Measurements from ENCODE around the gene SNED1.

SNED1 gene

DNA sequence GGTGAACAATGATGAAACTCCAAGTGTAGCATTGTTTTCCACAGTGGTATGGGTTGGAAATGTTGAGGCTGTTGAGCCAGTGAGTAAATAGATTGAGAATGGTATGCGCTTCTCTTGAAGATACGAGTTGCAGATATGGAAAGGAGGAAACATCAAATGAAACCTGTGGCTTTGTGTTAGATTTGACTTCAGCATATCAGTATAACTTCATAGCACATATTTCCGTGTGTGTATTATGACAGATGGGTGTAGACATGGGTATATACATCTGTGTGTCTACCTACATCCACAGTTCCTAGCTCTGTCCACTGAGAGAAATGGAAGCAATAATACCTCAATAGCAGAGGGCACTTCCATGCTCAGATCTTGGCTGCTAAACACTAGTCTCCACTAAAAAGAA is 8.0 kb downstream of the SNED1 start:
- DNase-seq (ENCODE audit: low read depth in 2 of 2), result no peak

GRCh38 chr2:241007111-241007510 is 8.7 kb downstream of the SNED1 start:
- no peak for DNase-seq (ENCODE audit: low read depth in 2 of 2)

DNA sequence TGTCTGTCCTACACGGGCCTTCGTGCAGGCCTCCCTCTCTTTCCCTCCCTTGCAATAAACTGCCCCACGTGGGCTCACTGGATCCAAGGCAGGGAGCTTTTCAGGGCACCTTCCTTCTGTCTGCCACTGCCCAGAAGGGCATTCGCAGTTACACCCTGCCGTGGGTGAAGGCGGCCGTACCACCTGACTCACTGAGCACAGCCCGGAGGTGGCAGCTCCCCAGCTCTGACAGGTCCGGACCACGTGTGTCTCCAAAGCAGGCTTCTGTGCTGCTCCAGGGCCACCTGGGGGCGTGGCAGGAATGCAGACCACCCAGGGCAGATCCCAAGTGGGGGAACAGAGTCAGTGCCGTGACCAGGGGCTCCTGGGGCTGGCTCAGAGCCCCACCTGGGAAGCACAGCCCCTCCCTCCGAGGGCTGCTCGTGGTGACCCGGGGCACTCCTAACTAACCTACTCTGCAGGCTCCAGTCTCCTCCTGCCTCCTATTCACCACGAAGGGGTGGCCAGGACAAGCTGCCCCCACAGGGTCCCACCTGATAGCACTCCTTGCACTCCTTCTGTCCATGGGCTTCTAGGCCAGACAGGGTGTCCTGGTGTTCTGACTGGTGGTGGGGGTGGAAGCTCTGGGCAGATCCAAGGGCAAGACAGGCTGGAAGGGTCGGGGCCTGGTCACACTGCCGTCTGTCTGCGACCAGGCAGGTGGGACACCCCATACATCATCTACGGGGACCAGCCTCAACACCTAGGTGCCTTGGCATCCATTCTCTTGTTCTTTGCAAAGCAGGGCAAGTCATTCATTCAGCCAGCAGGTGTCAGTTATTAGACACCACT is 9.7 kb downstream of the SNED1 start:
- no peak for DNase-seq (ENCODE audit: low read depth in 2 of 2)

GRCh38 chr2:241008711-241009121 is 10.3 kb downstream of the SNED1 start:
- no peak for DNase-seq (ENCODE audit: low read depth in 2 of 2)

DNA sequence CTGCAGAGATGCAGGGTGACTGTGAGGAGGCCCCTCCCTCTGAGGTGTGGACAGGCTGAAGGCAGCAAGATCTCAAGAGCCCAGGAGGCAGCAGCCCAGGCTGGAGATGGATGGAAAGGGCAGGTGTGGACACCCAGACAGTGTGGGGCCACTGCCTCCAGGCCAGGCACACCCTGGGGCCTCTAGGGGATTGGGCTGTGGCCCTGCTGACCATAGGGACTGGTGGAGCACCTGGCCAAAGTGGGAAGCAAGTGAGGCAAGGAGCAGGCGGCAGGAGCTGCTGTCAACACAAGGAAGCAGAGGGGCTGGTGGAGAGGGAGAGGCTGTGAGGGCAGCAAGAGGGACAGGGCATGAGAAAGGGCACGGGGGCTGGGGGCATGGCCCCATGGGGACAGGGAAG is 10.8 kb downstream of the SNED1 start:
- no peak for DNase-seq (ENCODE audit: low read depth in 2 of 2)

GRCh38 chr2:241009601-241010530 is 11.4 kb downstream of the SNED1 start:
- DNase-seq (ENCODE audit: low read depth in 2 of 2), result no peak

- DNase-seq (ENCODE audit: low read depth in 2 of 2), result no peak
Measured at GRCh38 chr2:241010531-241011295, 12.3 kb downstream of the SNED1 start.

DNA sequence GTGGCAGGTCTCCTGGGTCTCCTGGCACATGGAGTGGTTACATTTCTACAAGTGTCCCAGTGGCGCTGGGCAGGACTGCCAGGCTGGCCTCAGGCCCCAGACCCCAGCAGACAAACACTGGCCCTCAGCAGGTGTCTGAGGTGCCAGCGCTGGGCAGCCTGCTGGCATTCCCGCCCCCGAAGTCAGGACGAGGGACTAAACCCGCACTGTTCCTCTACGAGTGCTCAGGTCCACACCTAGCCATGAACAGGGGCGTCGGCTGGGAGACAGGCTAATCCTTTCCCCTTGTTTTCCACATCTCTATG is 12.8 kb downstream of the SNED1 start:
- no peak for DNase-seq (ENCODE audit: low read depth in 2 of 2)

- no peak for DNase-seq (ENCODE audit: low read depth in 2 of 2)
Measured at GRCh38 chr2:241011751-241012510, 13.5 kb downstream of the SNED1 start.

GRCh38 chr2:241014224-241014623 is 15.8 kb downstream of the SNED1 start:
- DNase-seq (ENCODE audit: low read depth in 2 of 2), result no peak

- DNase-seq (ENCODE audit: low read depth in 2 of 2), result no peak
Measured at GRCh38 chr2:241014764-241015163, 16.3 kb downstream of the SNED1 start.

GRCh38 chr2:241015439-241015838 is 17.0 kb downstream of the SNED1 start:
- no peak for DNase-seq (ENCODE audit: low read depth in 2 of 2)

DNA sequence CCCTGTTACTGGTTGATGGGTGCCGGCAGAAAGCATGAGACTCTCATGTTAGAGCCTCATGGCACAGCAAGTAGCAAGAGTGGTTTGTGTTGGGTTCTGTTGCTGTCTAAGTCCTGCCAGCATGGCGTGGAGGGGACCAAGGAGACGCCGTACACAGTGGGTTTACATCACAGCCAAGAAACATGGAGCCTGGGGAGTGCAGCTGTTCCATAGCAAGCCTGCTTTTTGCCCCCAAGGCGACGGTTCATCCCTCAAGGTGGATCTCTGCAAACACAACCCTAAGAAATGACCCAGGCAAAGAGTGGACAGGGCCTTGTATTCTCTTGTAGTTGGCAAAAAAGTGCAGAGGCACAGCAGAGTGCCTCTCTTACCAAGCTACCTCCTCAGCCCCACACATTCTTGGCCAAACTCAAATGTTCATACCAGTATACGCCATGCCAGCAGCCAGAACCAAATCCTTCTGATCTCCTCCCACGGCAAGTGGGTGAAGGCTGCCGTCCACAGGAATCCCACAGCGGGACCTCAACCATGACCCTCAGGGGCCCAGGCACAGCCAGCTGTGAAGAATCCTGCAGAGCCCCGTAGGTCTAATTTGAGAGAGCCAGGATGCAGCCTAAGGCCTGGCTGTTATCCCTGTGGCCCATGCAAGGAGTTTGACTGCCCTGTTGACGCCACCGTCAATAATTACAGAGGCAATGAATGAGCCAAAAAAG is 19.0 kb downstream of the SNED1 start:
- no peak for DNase-seq (ENCODE audit: low read depth in 2 of 2)

GRCh38 chr2:241018051-241018891 is 19.9 kb downstream of the SNED1 start:
- no peak for DNase-seq (ENCODE audit: low read depth in 2 of 2)

DNA sequence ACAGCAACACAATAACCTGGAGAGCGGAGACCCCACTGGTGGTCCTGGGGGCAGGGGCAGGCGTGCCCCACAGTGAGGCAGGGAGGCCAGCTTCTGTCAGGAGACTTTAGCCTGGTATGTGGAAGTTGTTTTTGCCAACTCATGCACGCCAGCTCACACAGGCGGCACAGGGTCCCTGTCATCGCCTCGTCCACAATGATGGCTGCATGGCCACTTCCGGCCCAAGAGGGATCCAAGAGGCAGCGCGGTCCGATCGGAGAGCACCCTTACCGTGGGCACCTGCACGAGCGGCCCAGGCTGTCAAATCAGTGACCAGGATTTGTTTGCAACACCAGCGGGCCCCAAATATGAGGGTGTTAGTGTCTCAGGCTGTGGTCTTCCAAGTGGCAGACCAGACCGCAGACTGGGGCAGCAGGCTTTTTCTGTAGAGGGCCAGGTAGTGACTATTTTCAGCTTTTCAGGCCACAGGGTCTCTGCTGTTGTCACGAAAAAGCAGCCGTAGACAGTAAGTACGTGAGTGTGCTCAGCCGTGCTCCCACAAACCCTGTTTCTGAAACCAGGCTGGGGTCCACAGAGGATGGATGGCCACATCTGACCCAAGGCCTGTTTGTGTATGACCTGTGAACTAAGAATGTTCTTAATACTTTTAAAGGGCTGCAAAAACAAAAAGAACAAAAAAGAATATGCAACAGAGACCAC is 21.2 kb downstream of the SNED1 start:
- DNase-seq (ENCODE audit: low read depth in 2 of 2), result no peak

DNA sequence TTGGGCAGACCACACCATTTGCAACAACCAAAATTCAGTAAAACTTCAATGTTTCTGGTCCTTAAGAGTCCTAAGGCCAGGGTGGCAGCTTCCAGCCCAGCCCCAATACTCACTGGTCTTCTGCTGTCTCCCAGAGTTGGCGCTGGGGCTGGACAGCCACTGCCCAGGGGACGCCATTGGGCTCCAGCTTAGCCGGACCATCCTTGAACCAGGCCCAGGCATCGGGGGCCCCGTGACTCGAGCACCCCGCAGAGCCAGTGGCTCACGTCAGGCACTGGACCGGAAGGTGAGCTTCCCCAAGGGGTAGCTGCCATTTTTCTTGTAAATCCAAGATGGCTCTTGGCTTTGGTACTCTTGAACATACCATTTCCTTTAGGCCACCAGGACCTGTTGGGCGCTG is 21.8 kb downstream of the SNED1 start:
- DNase-seq (ENCODE audit: low read depth in 2 of 2), result no peak

DNA sequence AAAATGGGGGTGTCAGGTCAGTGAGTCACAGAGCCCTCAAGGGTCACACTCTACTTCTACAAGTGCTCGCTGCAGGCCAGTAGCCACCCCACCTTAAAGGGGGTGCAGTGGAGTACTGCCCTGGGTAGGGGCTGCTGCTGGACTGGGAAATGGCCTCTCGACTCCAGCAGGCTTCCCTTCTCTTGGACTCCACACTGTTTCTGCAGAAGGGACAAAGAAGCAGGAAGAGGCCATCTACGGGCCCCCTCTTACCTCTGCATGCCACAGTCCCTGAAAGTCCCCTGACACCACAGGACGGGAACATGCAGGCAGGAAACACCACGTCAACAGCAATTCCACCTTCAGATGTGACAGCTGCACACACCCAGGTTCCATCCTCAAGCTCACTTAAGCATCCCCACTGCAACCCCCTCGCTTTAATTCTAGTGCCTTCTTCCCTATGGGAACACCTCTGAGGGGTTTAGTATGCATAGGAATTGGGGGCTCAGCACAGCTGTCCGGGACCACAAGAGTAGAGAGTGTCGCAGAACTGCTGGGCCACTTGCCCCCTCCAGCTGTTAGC is 22.3 kb downstream of the SNED1 start:
- DNase-seq (ENCODE audit: low read depth in 2 of 2), result no peak

- no peak for DNase-seq (ENCODE audit: low read depth in 2 of 2)
Measured at GRCh38 chr2:241025639-241026038, 27.2 kb downstream of the SNED1 start.

All from stimulated activated CD4-positive, alpha-beta T cell treated with anti-CD3 and anti-CD28 coated beads, Interleukin-15, amount 100 ng/mL, for 48 hours (primary cell).